ENCODE measurements around the gene WBP1. TPM values are rescaled to one million over a fixed set of nuclear protein-coding genes. Genes with fewer than 3 reads are reported as not detected.

The WBP1 gene
- total RNA-seq, 2 experiments from 2014 or later, result 68.8 to 70.8 TPM

- intact Hi-C loops (cut with micrococcal nuclease; ENCODE audit: unreplicated experiment), result no loop called here
- peaks cover 15% of the 10 kb centered on the region for H3K36me3 ChIP-seq (ENCODE audit: insufficient read depth, low read length)
- TF ChIP-seq CTCF (conservative IDR thresholded peaks at IDR 0.05; ENCODE audit: low read length) (no peak), EZH2phosphoT487 (IDR thresholded peaks at IDR 0.05; ENCODE audit: borderline replicate concordance, low read depth, low read length) (no peak)
- no peak overlapping the region for H3K27ac ChIP-seq (ENCODE audit: low read depth, low read length, poor library complexity, severe bottlenecking)
- no peak overlapping the region for H2AFZ ChIP-seq (ENCODE audit: low read length)
- H4K20me1 ChIP-seq (ENCODE audit: insufficient read depth, low read length), result no peaks in the 10 kb centered on the region
- no peak overlapping the region for H3K4me3 ChIP-seq (ENCODE audit: low read depth, low read length, poor library complexity, severe bottlenecking)
- DNase-seq (ENCODE audit: low spot score), result no peak
- BruUV-seq (replicated peaks), result no TSS peak
- H3K9me2 ChIP-seq (ENCODE audit: insufficient read depth, low read length), result no peaks in the 10 kb centered on the region
- H3K4me2 ChIP-seq (ENCODE audit: low read length), result peak overlapping the region; percentile 45; the same call in 1 of the 2 replicates
- peaks cover 23% of the 10 kb centered on the region for H3K4me1 ChIP-seq (ENCODE audit: insufficient read depth, low read length, poor library complexity, severe bottlenecking)
- peaks cover 5% of the 10 kb centered on the region; the same call in 1 of the 2 replicates for H3K79me2 ChIP-seq (ENCODE audit: insufficient read depth, low read depth, low read length)
- H3K9me3 ChIP-seq (ENCODE audit: low read length), result no peaks in the 10 kb centered on the region
- ChIA-PET POLR2A (no interaction called here), CTCF (ENCODE audit: unreplicated experiment) (no interaction called here)
Observed at GRCh38 chr2:74502147-74502719, 44.0 kb downstream of the WBP1 start.

GRCh38 chr2:74502720-74503505 is 44.7 kb downstream of the WBP1 start:
- H4K20me1 ChIP-seq (ENCODE audit: insufficient read depth, low read length), result no peaks in the 10 kb centered on the region
- no peaks in the 10 kb centered on the region for H3K9me3 ChIP-seq (ENCODE audit: low read length)
- intact Hi-C loops (cut with micrococcal nuclease; ENCODE audit: unreplicated experiment), result no loop called here
- no peak for DNase-seq (ENCODE audit: low spot score)
- H2AFZ ChIP-seq (ENCODE audit: low read length), result no peak overlapping the region
- H3K4me1 ChIP-seq (ENCODE audit: insufficient read depth, low read length, poor library complexity, severe bottlenecking), result peaks cover 23% of the 10 kb centered on the region
- ChIA-PET POLR2A (no interaction called here), CTCF (ENCODE audit: unreplicated experiment) (interaction anchor here (0.5 kb wide), 1 partner anchor 456 kb away, joined by 7 read pairs; the partner anchor contains the start of gene POLE4)
- no peak overlapping the region for H3K27ac ChIP-seq (ENCODE audit: low read depth, low read length, poor library complexity, severe bottlenecking)
- peak overlapping the region; percentile 45; the same call in 1 of the 2 replicates for H3K4me2 ChIP-seq (ENCODE audit: low read length)
- H3K4me3 ChIP-seq (ENCODE audit: low read depth, low read length, poor library complexity, severe bottlenecking), result no peak overlapping the region
- peaks cover 15% of the 10 kb centered on the region for H3K36me3 ChIP-seq (ENCODE audit: insufficient read depth, low read length)
- H3K9me2 ChIP-seq (ENCODE audit: insufficient read depth, low read length), result no peaks in the 10 kb centered on the region
- TF ChIP-seq CTCF (conservative IDR thresholded peaks at IDR 0.05; ENCODE audit: low read length) (peak; percentile 41; the same call in 1 of the 2 replicates), EZH2phosphoT487 (IDR thresholded peaks at IDR 0.05; ENCODE audit: borderline replicate concordance, low read depth, low read length) (no peak)
- peaks cover 5% of the 10 kb centered on the region; the same call in 1 of the 2 replicates for H3K79me2 ChIP-seq (ENCODE audit: insufficient read depth, low read depth, low read length)
- no TSS peak for BruUV-seq (replicated peaks)
